ENCODE results near the gene CELA2A. TPM values are rescaled to one million over a fixed set of nuclear protein-coding genes. Genes with fewer than 3 reads are reported as not detected.

The CELA2A gene
- total and polyA plus RNA-seq, 2 donors (not counting 3 experiments of a cell fraction or from before 2014, with no cell fraction given), result not detected

DNA sequence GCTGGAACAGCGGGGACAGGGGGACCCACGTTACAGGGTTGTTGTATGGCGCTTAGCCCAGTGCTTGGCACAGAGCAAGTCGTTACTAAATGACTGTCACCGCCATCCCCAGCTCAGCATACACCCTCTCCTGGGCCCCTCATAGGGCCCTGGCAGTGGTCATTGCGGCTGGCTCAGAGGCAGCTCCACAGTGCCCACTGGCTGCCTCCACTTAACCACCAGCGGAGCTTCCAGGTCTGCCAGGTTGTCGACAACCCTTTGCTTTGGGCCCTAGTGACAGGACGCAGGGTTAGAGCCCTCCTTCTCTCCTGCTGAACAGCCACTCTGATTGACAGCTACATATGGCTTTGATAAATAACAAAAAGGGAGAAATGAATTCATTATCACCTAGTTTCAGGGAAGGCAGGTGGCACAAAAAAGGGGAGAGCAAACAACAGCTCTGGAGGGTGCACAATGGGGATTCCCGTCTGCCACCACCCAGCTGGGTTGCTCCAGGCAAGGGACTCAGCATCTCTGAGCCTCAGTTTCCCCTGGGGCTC, 42.0 kb upstream of the CELA2A start:
- dilution Hi-C loops (cut with MboI; ENCODE audit: extremely low pct_ligation_motif_present, low sequenced_read_pairs), result loop anchor here (10.0 kb wide), 1 partner anchor 90 kb away; no protein-coding TSS in a partner anchor
- no peak overlapping the region for H2AFZ ChIP-seq (ENCODE audit: low read depth, low read length)
- H3K9me1 ChIP-seq (replicated peaks; ENCODE audit: control insufficient read depth, extremely low read depth, insufficient read depth, low read length), result no peaks in the 10 kb centered on the region
- H3K27me3 ChIP-seq (ENCODE audit: control insufficient read depth in 2 of 2, insufficient read depth in 2 of 2, low read length in 2 of 2), result no peaks in the 10 kb centered on the region
- no peaks in the 10 kb centered on the region for H4K20me1 ChIP-seq (replicated peaks; ENCODE audit: control insufficient read depth, extremely low read depth, insufficient read depth, low read length)
- H3K4me2 ChIP-seq (ENCODE audit: insufficient read depth, low read length), result no peak overlapping the region
- POLR2A ChIA-PET, result no interaction called here
- peaks cover 77% of the 10 kb centered on the region for H3K79me2 ChIP-seq (ENCODE audit: control insufficient read depth, insufficient read depth, low read length)
- no peak overlapping the region for H3K27ac ChIP-seq (ENCODE audit: insufficient read depth, low read depth, low read length)
- peaks cover 0 to 4% of the 10 kb centered on the region in 2 experiments for H3K36me3 ChIP-seq (ENCODE audit: control insufficient read depth in 2 of 2, extremely low read depth in 1 of 2, insufficient read depth in 2 of 2, low read length in 2 of 2)
- intact Hi-C loops (cut with micrococcal nuclease), result loop anchor here (10.0 kb wide), 1 partner anchor 410 kb away; no protein-coding TSS in a partner anchor
- TF ChIP-seq POLR2A (IDR thresholded peaks at IDR 0.05; ENCODE audit: low read depth, low read length) (no peak), FOS (IDR thresholded peaks at IDR 0.05; ENCODE audit: borderline replicate concordance, insufficient read depth, low read length) (no peak), MYC (IDR thresholded peaks at IDR 0.05; ENCODE audit: low read depth, low read length) (no peak), POLR2AphosphoS5 (IDR thresholded peaks at IDR 0.05; ENCODE audit: insufficient read depth, low read depth, low read length) (no peak), JUN (IDR thresholded peaks at IDR 0.05; ENCODE audit: borderline replicate concordance, insufficient read depth, insufficient read length, low read depth) (no peak), GATA2 (IDR thresholded peaks at IDR 0.05; ENCODE audit: insufficient read depth, insufficient read length, low read depth, low read length) (no peak), EZH2 (IDR thresholded peaks at IDR 0.05; ENCODE audit: borderline replicate concordance, low read depth, low read length, severe bottlenecking) (no peak)
- TF ChIP-seq, protein P1, sequence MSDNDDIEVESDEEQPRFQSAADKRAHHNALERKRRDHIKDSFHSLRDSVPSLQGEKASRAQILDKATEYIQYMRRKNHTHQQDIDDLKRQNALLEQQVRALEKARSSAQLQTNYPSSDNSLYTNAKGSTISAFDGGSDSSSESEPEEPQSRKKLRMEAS (IDR thresholded peaks at IDR 0.05; ENCODE audit: insufficient read depth, insufficient read length), result no peak
- TF ChIP-seq, protein P2, sequence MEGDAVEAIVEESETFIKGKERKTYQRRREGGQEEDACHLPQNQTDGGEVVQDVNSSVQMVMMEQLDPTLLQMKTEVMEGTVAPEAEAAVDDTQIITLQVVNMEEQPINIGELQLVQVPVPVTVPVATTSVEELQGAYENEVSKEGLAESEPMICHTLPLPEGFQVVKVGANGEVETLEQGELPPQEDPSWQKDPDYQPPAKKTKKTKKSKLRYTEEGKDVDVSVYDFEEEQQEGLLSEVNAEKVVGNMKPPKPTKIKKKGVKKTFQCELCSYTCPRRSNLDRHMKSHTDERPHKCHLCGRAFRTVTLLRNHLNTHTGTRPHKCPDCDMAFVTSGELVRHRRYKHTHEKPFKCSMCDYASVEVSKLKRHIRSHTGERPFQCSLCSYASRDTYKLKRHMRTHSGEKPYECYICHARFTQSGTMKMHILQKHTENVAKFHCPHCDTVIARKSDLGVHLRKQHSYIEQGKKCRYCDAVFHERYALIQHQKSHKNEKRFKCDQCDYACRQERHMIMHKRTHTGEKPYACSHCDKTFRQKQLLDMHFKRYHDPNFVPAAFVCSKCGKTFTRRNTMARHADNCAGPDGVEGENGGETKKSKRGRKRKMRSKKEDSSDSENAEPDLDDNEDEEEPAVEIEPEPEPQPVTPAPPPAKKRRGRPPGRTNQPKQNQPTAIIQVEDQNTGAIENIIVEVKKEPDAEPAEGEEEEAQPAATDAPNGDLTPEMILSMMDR (IDR thresholded peaks at IDR 0.05; ENCODE audit: extremely low read depth in 1 of 2, insufficient read depth in 1 of 2, low read depth in 1 of 2, low read length in 2 of 2), result no peak
- CTCF ChIA-PET, result interaction anchor here (0.8 to 3.5 kb wide), 3 partner anchors 16 to 91 kb away, joined by 3 to 15 read pairs (median 4); no protein-coding TSS in a partner anchor
- no peak overlapping the region for H3K9ac ChIP-seq (replicated peaks; ENCODE audit: extremely low read depth, insufficient read depth, low read length)
- H3K4me1 ChIP-seq (ENCODE audit: control insufficient read depth, extremely low read depth, insufficient read depth, low read length), result peaks cover 65% of the 10 kb centered on the region
- FAIRE-seq, result no peak
- no peaks in the 10 kb centered on the region for H3K9me3 ChIP-seq (replicated peaks; ENCODE audit: control insufficient read depth, insufficient read depth, low read length)
- no peak for DNase-seq (ENCODE audit: low read depth, low spot score)
- no TSS peak for BruUV-seq (replicated peaks)
- no peak overlapping the region for H3K4me3 ChIP-seq (replicated peaks in 1 of 3; ENCODE audit: insufficient read depth in 1 of 3, low read depth in 1 of 3, low read length in 3 of 3)

Data from endothelial cell of umbilical vein (primary cell).